K562 (cell line): ENCODE results near the gene MFSD11. TPM values are rescaled to one million over a fixed set of nuclear protein-coding genes. Genes with fewer than 3 reads are reported as not detected.
A peak's percentile ranks its signal among the peaks of the same experiment; 100 is the strongest.

Source experiments
- ELF2 ChIP-seq: fragments of 250-450 bp; sonication (Bioruptor Pico); IDR thresholded peaks from 2 replicates; pipeline ENCODE4 v1.5.0; 2021; ENCODE audit warnings: mild to moderate bottlenecking
- ETV1 ChIP-seq: fragments of 450-650 bp; conservative IDR thresholded peaks from 2 replicates; pipeline ENCODE4 v1.6.1; 2016; ENCODE audit warnings: missing genetic modification characterization, control low read depth, low read depth, missing compliant biosample characterization
- EZH2 ChIP-seq: IDR thresholded peaks from 2 replicates; pipeline ENCODE4 v1.6.1; 2012; ENCODE audit warnings: low read depth, mild to moderate bottlenecking, inconsistent platforms, low read length, borderline replicate concordance
- FOS ChIP-seq: IDR thresholded peaks from 3 replicates; pipeline ENCODE4 v1.6.1; 2011; ENCODE audit not compliant: insufficient read length; ENCODE audit errors: extremely low read depth
- FOXP4 ChIP-seq: sonication (generic); formaldehyde crosslinking; IDR thresholded peaks from 2 replicates; pipeline ENCODE4 v1.8.0; 2022; ENCODE audit warnings: mild to moderate bottlenecking, missing genetic modification reagents, borderline replicate concordance
- IRF2 ChIP-seq: sonication (generic); formaldehyde crosslinking; IDR thresholded peaks from 2 replicates; pipeline ENCODE4 v1.8.1; 2022; ENCODE audit warnings: mild to moderate bottlenecking, missing genetic modification reagents
- MYNN ChIP-seq, 2 experiments: sonication (generic); formaldehyde crosslinking in 1 of 2; IDR thresholded peaks; 2 replicates each; pipeline versions ENCODE4 v1.5.0 to v1.6.1; 2016 to 2020; ENCODE audit warnings: antibody characterized with exemption in 1 of 2, missing genetic modification reagents in 1 of 2
- NEUROD1 ChIP-seq: fragments of 150-350 bp; IDR thresholded peaks from 2 replicates; pipeline ENCODE4 v1.6.1; 2014; ENCODE audit warnings: borderline replicate concordance, low read length, low read depth; ENCODE audit not compliant: partially characterized antibody
- OTX1 ChIP-seq: fragments of 450-650 bp; formaldehyde crosslinking; IDR thresholded peaks from 2 replicates; pipeline ENCODE4 v1.4.0; 2022; ENCODE audit warnings: mild to moderate bottlenecking
- SIN3A ChIP-seq, 2 experiments: fragments of 150-350 bp in 1 of 2; IDR thresholded peaks; 2 replicates each; pipeline ENCODE4 v1.6.1; 2011 to 2016; ENCODE audit warnings: borderline replicate concordance in 2 of 2, low read depth in 2 of 2, low read length in 2 of 2, mild to moderate bottlenecking in 2 of 2, moderate library complexity in 2 of 2; ENCODE audit not compliant: control insufficient read depth in 1 of 2
- SREBF2 ChIP-seq: sonication (generic); formaldehyde crosslinking; IDR thresholded peaks from 2 replicates; pipeline ENCODE4 v1.4.0; 2020; ENCODE audit warnings: mild to moderate bottlenecking, missing genetic modification reagents
- THRAP3 ChIP-seq: fragments of 450-650 bp; IDR thresholded peaks from 2 replicates; pipeline ENCODE4 v1.6.1; 2016; ENCODE audit warnings: mild to moderate bottlenecking, inconsistent platforms, borderline replicate concordance
- THRB ChIP-seq: fragments of 450-650 bp; formaldehyde crosslinking; conservative IDR thresholded peaks from 2 replicates; pipeline ENCODE4 v1.4.0; 2022; ENCODE audit warnings: mild to moderate bottlenecking, missing genetic modification characterization
- YY1 ChIP-seq, 3 experiments: IDR thresholded peaks; 2 replicates each; pipeline ENCODE4 v1.6.1; 2011; ENCODE audit warnings: low read length in 2 of 3, mild to moderate bottlenecking in 2 of 3, moderate library complexity in 2 of 3, borderline replicate concordance in 1 of 3, control low read depth in 1 of 3, low read depth in 1 of 3; ENCODE audit not compliant: insufficient read depth in 3 of 3, insufficient replicate concordance in 2 of 3, control insufficient read depth in 1 of 3, insufficient read length in 1 of 3; ENCODE audit errors: extremely low read depth in 1 of 3
- ZNF316 ChIP-seq: fragments of 450-650 bp; IDR thresholded peaks from 2 replicates; pipeline ENCODE4 v1.6.1; 2016
- ZNF408 ChIP-seq: fragments of 250-450 bp; sonication (Bioruptor Pico); IDR thresholded peaks from 2 replicates; pipeline ENCODE4 v1.4.0; 2020; ENCODE audit warnings: low read depth, mild to moderate bottlenecking, moderate library complexity
- polyA plus RNA-seq, 8 experiments: library from polyadenylated mRNA; depleted of rRNA in 4 of 8; stranded (reverse) in 5 of 8; unstranded in 3 of 8; fragments of >200 nt; fragmentation: Nextera tagmentation in 2 of 8; fragmentation: Illumina TruSeq in 1 of 8; extraction: Ambion mirVana in 2 of 8; extraction: Trizol in 1 of 8; gene quantifications; 2 replicates each; pipeline versions ENCODE4 v1.2.1 to v1.2.3, GENCODE V29; 2011 to 2014; ENCODE audit warnings: inconsistent platforms in 1 of 8, missing spikeins in 1 of 8
- total RNA-seq, 7 experiments: library from RNA; depleted of rRNA in 6 of 7; stranded (reverse); fragments of >200 nt in 6 of 7; fragmentation: Illumina TruSeq in 2 of 7; extraction: Trizol in 2 of 7; gene quantifications; 2 replicates each; pipeline versions ENCODE4 v1.2.1 to v1.2.3, GENCODE V29; 2011 to 2021; ENCODE audit warnings: low replicate concordance in 1 of 7
- TF ChIP-seq, protein P1 (sequence below): sonication (generic); formaldehyde crosslinking; IDR thresholded peaks from 2 replicates; pipeline ENCODE4 v1.8.0; 2023; ENCODE audit warnings: mild to moderate bottlenecking, missing genetic modification reagents

Gene MFSD11
- total and polyA plus RNA-seq, 9 of the 15 experiments (the other 6 are each of a cell fraction or from before 2014, with no cell fraction given): 14.4 to 24.5 (median 19.9) TPM

DNA sequence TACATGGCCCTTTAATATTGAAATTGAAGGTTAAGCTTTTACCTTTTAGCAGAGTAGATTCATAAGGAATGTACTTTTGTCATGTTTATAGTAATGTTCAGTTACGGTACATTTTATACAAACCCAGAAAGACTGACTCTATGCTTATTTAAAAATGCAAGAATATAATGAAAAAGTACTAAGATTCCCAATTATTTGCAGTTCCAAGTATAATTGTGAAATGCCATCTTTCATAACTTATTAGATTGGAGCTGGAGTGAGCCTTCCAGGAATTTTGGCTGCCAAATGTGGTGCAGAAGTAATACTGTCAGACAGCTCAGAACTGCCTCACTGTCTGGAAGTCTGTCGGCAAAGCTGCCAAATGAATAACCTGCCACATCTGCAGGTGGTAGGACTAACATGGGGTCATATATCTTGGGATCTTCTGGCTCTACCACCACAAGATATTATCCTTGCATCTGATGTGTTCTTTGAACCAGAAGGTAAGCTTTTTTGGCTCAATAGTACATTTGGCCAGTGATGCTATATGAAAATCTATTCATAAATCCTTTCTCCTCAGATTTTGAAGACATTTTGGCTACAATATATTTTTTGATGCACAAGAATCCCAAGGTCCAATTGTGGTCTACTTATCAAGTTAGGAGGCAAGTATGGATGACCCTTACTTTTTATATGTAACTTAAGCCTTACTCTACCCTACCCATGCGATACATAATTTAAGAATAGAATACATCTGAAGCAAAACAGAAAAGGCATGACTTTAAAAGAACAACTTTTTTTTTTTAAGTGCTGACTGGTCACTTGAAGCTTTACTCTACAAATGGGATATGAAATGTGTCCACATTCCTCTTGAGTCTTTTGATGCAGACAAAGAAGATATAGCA, 4.9 kb upstream of the MFSD11 start (continued):
- TF ChIP-seq, protein P1, sequence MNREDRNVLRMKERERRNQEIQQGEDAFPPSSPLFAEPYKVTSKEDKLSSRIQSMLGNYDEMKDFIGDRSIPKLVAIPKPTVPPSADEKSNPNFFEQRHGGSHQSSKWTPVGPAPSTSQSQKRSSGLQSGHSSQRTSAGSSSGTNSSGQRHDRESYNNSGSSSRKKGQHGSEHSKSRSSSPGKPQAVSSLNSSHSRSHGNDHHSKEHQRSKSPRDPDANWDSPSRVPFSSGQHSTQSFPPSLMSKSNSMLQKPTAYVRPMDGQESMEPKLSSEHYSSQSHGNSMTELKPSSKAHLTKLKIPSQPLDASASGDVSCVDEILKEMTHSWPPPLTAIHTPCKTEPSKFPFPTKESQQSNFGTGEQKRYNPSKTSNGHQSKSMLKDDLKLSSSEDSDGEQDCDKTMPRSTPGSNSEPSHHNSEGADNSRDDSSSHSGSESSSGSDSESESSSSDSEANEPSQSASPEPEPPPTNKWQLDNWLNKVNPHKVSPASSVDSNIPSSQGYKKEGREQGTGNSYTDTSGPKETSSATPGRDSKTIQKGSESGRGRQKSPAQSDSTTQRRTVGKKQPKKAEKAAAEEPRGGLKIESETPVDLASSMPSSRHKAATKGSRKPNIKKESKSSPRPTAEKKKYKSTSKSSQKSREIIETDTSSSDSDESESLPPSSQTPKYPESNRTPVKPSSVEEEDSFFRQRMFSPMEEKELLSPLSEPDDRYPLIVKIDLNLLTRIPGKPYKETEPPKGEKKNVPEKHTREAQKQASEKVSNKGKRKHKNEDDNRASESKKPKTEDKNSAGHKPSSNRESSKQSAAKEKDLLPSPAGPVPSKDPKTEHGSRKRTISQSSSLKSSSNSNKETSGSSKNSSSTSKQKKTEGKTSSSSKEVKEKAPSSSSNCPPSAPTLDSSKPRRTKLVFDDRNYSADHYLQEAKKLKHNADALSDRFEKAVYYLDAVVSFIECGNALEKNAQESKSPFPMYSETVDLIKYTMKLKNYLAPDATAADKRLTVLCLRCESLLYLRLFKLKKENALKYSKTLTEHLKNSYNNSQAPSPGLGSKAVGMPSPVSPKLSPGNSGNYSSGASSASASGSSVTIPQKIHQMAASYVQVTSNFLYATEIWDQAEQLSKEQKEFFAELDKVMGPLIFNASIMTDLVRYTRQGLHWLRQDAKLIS (CRISPR knock-in tag): 0 out of 2 replicates have a peak, but pooled peaks have one; percentile 61
- 0 out of 2 replicates have a peak, but pooled peaks have one; percentile 13 for TF ChIP-seq ETV1 (tag)
- no peak for TF ChIP-seq EZH2
- peak in 1 of 2 experiments; percentile 77; a peak in 2 of 4 replicates for TF ChIP-seq SIN3A (IDR thresholded peaks at IDR 0.05; ENCODE audit: borderline replicate concordance in 2 of 2, control insufficient read depth in 1 of 2, low read depth in 2 of 2, low read length in 2 of 2)
- TF ChIP-seq THRB (CRISPR knock-in tag): peak; percentile 79; the same call in 1 of the 2 replicates
- no peak for TF ChIP-seq ZNF408 (CRISPR knock-in tag)
- no peak for TF ChIP-seq YY1 (IDR thresholded peaks at IDR 0.05; ENCODE audit: borderline replicate concordance in 1 of 3, control insufficient read depth in 1 of 3, extremely low read depth in 1 of 3, insufficient read depth in 3 of 3, insufficient read length in 1 of 3, insufficient replicate concordance in 2 of 3, low read depth in 1 of 3, low read length in 2 of 3)
- no peak for TF ChIP-seq IRF2 (CRISPR knock-in tag)
- peak; percentile 58; the same call in 1 of the 2 replicates for TF ChIP-seq ZNF316
- TF ChIP-seq NEUROD1: no peak
- no peak for TF ChIP-seq THRAP3
- TF ChIP-seq ELF2 (CRISPR knock-in tag): 0 out of 2 replicates have a peak, but pooled peaks have one; percentile 22
- TF ChIP-seq FOXP4 (CRISPR knock-in tag): 0 out of 2 replicates have a peak, but pooled peaks have one; percentile 55
- TF ChIP-seq SREBF2 (CRISPR knock-in tag): no peak
- no peak for TF ChIP-seq FOS
- TF ChIP-seq MYNN (IDR thresholded peaks at IDR 0.05): no peak; the same call in 1 of the 2 replicates
- TF ChIP-seq MYNN (CRISPR knock-in tag; IDR thresholded peaks at IDR 0.05): no peak
- TF ChIP-seq OTX1 (CRISPR knock-in tag): 0 out of 2 replicates have a peak, but pooled peaks have one; percentile 24
